Calu3 (cell line): ENCODE measurements around the gene IQCC. TPM values are rescaled to one million over a fixed set of nuclear protein-coding genes. Genes with fewer than 3 reads are reported as not detected.

Experiments
- BruUV-seq: library from RNA; stranded (reverse); fragments of 400-500 nt; replicated peaks from 2 replicates; lab custom pipeline; 2021; lab: Mats Ljungman, UMichigan
- CTCF ChIA-PET: fragments of 300-600 bp; sonication (Branson Sonifier 250); formaldehyde crosslinking; loops from one replicate; lab custom pipeline; 2022; ENCODE audit warnings: antibody characterized with exemption; lab: Charles Lee
- DNase-seq: peaks from one replicate; pipeline ENCODE4 v3.0.0; 2022
- H3K27ac Mint-ChIP-seq: one replicate; pipeline ENCODE4 v1.8.0; 2022; ENCODE audit warnings: mixed read lengths; ENCODE audit not compliant: unreplicated experiment
- H3K27me3 Mint-ChIP-seq: one replicate; pipeline ENCODE4 v1.8.0; 2022; ENCODE audit warnings: mixed read lengths; ENCODE audit not compliant: unreplicated experiment
- H3K36me3 Mint-ChIP-seq: one replicate; pipeline ENCODE4 v1.8.0; 2022; ENCODE audit warnings: mild to moderate bottlenecking, moderate library complexity, mixed read lengths; ENCODE audit not compliant: insufficient read depth, unreplicated experiment
- H3K4me1 Mint-ChIP-seq: one replicate; pipeline ENCODE4 v1.8.0; 2022; ENCODE audit warnings: mild to moderate bottlenecking, low read depth, mixed read lengths; ENCODE audit not compliant: unreplicated experiment
- H3K4me3 Mint-ChIP-seq: one replicate; pipeline ENCODE4 v1.8.0; 2022; ENCODE audit warnings: mild to moderate bottlenecking, low read depth, moderate library complexity, mixed read lengths; ENCODE audit not compliant: unreplicated experiment
- H3K9me3 Mint-ChIP-seq: one replicate; pipeline ENCODE4 v1.8.0; 2022; ENCODE audit warnings: low read depth, mixed read lengths; ENCODE audit not compliant: unreplicated experiment
- CTCF ChIP-seq: fragments of 200-600 bp; IDR thresholded peaks from one replicate; pipeline ENCODE4 v1.8.0; 2022; ENCODE audit warnings: antibody characterized with exemption; ENCODE audit not compliant: unreplicated experiment
- intact Hi-C: fragments of 100-400 bp; cut with micrococcal nuclease; formaldehyde crosslinking; loops from one replicate; pipeline ENCODE4 v1.10.0; 2022; ENCODE audit not compliant: unreplicated experiment
- total RNA-seq: library from RNA; stranded (reverse); gene quantifications from 2 replicates; pipeline ENCODE4 v1.2.3, GENCODE V29; 2022

IQCC gene
- total RNA-seq, 1 experiment from 2014 or later: 7.6 TPM

DNA sequence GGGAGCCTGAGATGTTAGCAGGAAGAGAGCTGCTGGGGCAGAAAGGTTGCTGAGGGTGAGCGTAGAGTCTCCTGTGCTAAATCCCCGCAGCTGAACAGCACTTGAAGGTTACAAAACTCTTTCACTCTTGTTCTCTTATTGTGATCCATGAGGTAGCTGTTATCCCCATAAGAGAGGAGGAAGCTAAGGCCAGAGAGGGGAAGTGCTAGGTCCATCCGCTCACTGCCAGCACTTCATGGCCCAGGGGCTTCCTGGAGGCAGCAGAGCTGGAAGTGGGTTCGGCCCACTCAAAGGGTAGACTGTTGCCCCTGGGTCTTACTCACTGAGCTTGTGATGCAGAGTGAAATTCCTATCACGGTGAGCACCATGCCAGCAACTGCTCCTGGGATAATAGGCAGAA lies 11.1 kb downstream of the IQCC start:
- peaks cover 12% of the 10 kb centered on the region for H3K4me1 Mint-ChIP-seq
- no peaks in the 10 kb centered on the region for H3K27me3 Mint-ChIP-seq
- H3K27ac Mint-ChIP-seq: no peak overlapping the region
- H3K36me3 Mint-ChIP-seq: peaks cover 66% of the 10 kb centered on the region
- intact Hi-C loops: loop anchor here (5.0 kb wide), 1 partner anchor 196 kb away; no protein-coding TSS in a partner anchor
- CTCF ChIA-PET: interaction anchor here (1.5 to 2.4 kb wide), 3 partner anchors 100 to 178 kb away, joined by 4 to 13 read pairs (median 12); partner anchors contain the start of gene BSDC1
- H3K4me3 Mint-ChIP-seq: no peak overlapping the region
- no TSS peak for BruUV-seq
- no peaks in the 10 kb centered on the region for H3K9me3 Mint-ChIP-seq
- DNase-seq: no peak
- TF ChIP-seq CTCF: no peak

DNA sequence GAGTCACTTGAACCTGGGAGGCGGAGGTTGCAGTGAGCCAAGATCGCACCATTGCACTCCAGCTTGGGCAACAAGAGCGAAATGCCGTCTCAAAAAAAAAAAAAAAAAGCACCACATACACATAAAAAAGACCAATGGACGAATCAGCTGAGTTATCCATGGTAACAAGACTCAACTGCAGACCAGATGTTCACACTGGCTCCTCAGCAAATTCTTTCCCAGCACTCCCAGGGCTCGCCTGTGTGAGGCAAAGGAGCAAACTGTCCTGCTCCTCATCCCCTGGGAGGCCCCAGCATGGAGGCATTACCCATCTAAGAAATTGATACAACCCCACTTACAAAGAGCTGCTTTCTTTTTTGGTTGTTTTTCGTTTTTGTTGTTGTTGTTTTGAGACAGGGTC lies 13.6 kb downstream of the IQCC start:
- H3K36me3 Mint-ChIP-seq: peaks cover 71% of the 10 kb centered on the region
- peaks cover 22% of the 10 kb centered on the region for H3K4me1 Mint-ChIP-seq
- no peak overlapping the region for H3K4me3 Mint-ChIP-seq
- H3K9me3 Mint-ChIP-seq: no peaks in the 10 kb centered on the region
- CTCF ChIA-PET: no interaction called here
- no peaks in the 10 kb centered on the region for H3K27me3 Mint-ChIP-seq
- intact Hi-C loops: loop anchor here (5.0 kb wide), 1 partner anchor 193 kb away; no protein-coding TSS in a partner anchor
- DNase-seq: no peak
- TF ChIP-seq CTCF: no peak
- no peak overlapping the region for H3K27ac Mint-ChIP-seq
- BruUV-seq: no TSS peak

GRCh38 chr1:32220746-32221580 lies 15.5 kb downstream of the IQCC start:
- Mint-ChIP-seq H3K9me3 (no peaks in the 10 kb centered on the region), H3K36me3 (peaks cover 70% of the 10 kb centered on the region), H3K4me1 (peaks cover 24% of the 10 kb centered on the region), H3K4me3 (peak overlapping the region; percentile 85), H3K27ac (peak overlapping the region; percentile 77), H3K27me3 (no peaks in the 10 kb centered on the region)
- no peak for TF ChIP-seq CTCF
- intact Hi-C loops: no loop called here
- CTCF ChIA-PET: no interaction called here
- no peak for DNase-seq
- BruUV-seq: no TSS peak

- Mint-ChIP-seq H3K27me3 (no peaks in the 10 kb centered on the region), H3K27ac (peak overlapping the region; percentile 77), H3K4me3 (peak overlapping the region; percentile 85), H3K36me3 (peaks cover 70% of the 10 kb centered on the region), H3K9me3 (no peaks in the 10 kb centered on the region), H3K4me1 (peaks cover 24% of the 10 kb centered on the region)
- intact Hi-C loops: no loop called here
- TSS peak; percentile 37 for BruUV-seq
- CTCF ChIA-PET: no interaction called here
- no peak for TF ChIP-seq CTCF
- no peak for DNase-seq
Measured at GRCh38 chr1:32221581-32221979, 16.1 kb downstream of the IQCC start.
